Measurements from ENCODE around the gene HLA-DPB1. TPM values are rescaled to one million over a fixed set of nuclear protein-coding genes. Genes with fewer than 3 reads are reported as not detected.

Gene HLA-DPB1
- total RNA-seq, 1 donor from 2014 or later: 10.9 TPM

- no peak for DNase-seq (ENCODE audit: extremely low spot score, unreplicated experiment)
- no peak overlapping the region for H3K27ac Mint-ChIP-seq
- H3K4me1 Mint-ChIP-seq (ENCODE audit: unreplicated experiment): peaks cover 21% of the 10 kb centered on the region
- H3K9me3 Mint-ChIP-seq: no peaks in the 10 kb centered on the region
- H3K27me3 Mint-ChIP-seq: peaks cover 95% of the 10 kb centered on the region
- no peak for TF ChIP-seq CTCF (conservative IDR thresholded peaks at IDR 0.05)
- no peaks in the 10 kb centered on the region for H3K36me3 Mint-ChIP-seq
- H3K4me3 Mint-ChIP-seq: no peak overlapping the region
Measured at GRCh38 chr6:33114406-33114805, 38.6 kb downstream of the HLA-DPB1 start.

- H3K9me3 Mint-ChIP-seq: no peaks in the 10 kb centered on the region
- H3K27me3 Mint-ChIP-seq: peaks cover 88% of the 10 kb centered on the region
- H3K4me3 Mint-ChIP-seq: peak overlapping the region; percentile 78
- H3K36me3 Mint-ChIP-seq: no peaks in the 10 kb centered on the region
- peak overlapping the region; percentile 31 for H3K27ac Mint-ChIP-seq
- TF ChIP-seq CTCF (conservative IDR thresholded peaks at IDR 0.05): no peak
- peaks cover 21% of the 10 kb centered on the region for H3K4me1 Mint-ChIP-seq (ENCODE audit: unreplicated experiment)
- DNase-seq (ENCODE audit: extremely low spot score, unreplicated experiment): no peak
Measured at GRCh38 chr6:33116417-33116816, 40.6 kb downstream of the HLA-DPB1 start.

DNA sequence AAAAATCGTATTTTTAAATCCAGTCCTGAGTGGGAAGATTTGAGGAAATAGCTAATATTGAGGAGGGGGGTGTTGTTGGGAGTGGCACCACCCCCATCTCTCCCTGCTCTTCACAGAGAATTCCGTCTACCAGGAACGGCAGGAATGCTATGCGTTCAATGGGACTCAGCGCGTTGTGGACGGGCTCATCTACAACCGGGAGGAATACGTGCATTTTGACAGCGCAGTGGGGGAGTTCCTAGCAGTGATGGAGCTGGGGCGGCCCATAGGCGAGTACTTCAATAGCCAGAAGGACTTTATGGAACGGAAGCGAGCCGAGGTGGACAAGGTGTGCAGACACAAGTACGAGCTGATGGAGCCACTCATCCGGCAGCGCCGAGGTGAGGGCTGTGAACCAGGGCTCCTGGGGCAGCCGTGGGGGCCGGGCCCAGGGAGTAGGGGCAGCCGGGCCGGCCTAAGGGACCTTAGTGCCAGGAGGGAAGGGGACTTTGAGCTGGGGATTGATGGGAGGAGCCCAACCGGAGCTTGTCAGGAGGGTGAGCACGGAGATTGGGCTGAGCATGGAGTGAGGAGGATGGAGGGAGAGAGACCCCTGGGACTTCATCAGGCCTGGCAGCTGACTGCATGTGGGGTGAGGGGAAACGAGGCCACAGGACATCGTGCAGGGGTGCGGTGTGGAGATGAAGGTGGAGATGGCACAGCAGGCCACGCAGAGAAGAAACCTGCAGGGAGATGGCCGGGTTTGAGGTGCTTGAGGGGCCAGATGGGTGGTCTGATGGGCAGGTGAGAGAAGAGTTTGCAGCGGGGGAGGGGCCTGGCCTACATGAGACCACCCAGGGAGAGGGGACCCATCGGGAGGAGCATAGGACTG, 41.3 kb downstream of the HLA-DPB1 start:
- peaks cover 89% of the 10 kb centered on the region for H3K27me3 Mint-ChIP-seq
- peak overlapping the region; percentile 78 for H3K4me3 Mint-ChIP-seq
- DNase-seq (ENCODE audit: extremely low spot score, unreplicated experiment): no peak
- H3K36me3 Mint-ChIP-seq: no peaks in the 10 kb centered on the region
- no peak for TF ChIP-seq CTCF (conservative IDR thresholded peaks at IDR 0.05)
- H3K27ac Mint-ChIP-seq: peak overlapping the region; percentile 37
- peaks cover 21% of the 10 kb centered on the region for H3K4me1 Mint-ChIP-seq (ENCODE audit: unreplicated experiment)
- no peaks in the 10 kb centered on the region for H3K9me3 Mint-ChIP-seq

- DNase-seq (ENCODE audit: extremely low spot score, unreplicated experiment): no peak
- H3K27me3 Mint-ChIP-seq: peaks cover 82% of the 10 kb centered on the region
- H3K36me3 Mint-ChIP-seq: no peaks in the 10 kb centered on the region
- H3K9me3 Mint-ChIP-seq: no peaks in the 10 kb centered on the region
- H3K4me3 Mint-ChIP-seq: peak overlapping the region; percentile 78
- H3K27ac Mint-ChIP-seq: peak overlapping the region; percentile 37
- TF ChIP-seq CTCF (conservative IDR thresholded peaks at IDR 0.05): no peak
- peaks cover 21% of the 10 kb centered on the region for H3K4me1 Mint-ChIP-seq (ENCODE audit: unreplicated experiment)
Measured at GRCh38 chr6:33117811-33118277, 42.1 kb downstream of the HLA-DPB1 start.

DNA sequence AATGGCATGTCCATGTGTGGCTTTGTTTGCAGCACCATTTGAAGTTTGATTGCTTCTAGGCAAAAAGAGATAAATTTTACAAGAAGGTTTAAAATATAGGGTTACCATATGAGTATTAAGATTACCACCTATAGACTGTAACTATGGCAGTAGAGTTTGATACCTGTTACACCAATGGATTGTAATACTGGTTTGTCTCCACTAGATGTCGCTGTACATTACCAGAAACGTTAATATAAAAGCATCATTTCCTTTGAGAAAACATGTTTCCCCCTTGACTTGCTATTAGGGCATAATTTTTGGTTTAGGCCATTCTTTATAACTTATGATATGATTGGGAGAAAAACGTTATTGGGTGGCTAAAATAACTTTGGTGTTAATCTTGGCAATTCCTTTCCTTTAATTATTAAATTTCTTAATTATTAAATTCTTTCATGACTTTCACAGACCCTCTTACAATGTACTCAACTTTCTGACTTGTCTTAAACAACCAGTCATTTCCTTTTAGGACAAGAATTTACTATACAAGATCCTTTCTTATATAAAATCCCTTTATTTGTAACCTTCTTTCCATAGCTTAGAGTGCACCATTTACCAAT, 42.8 kb downstream of the HLA-DPB1 start:
- Mint-ChIP-seq H3K4me3 (peak overlapping the region; percentile 78), H3K27ac (no peak overlapping the region), H3K9me3 (peaks cover under 1% of the 10 kb centered on the region), H3K27me3 (peaks cover 75% of the 10 kb centered on the region), H3K4me1 (ENCODE audit: unreplicated experiment) (peaks cover 21% of the 10 kb centered on the region), H3K36me3 (no peaks in the 10 kb centered on the region)
- DNase-seq (ENCODE audit: extremely low spot score, unreplicated experiment): no peak
- peak; percentile 92 for TF ChIP-seq CTCF (conservative IDR thresholded peaks at IDR 0.05)

All from type B pancreatic cell (in vitro differentiated cells).